NCI-H446 (cell line): ENCODE results near the gene PRPF6.
A peak's percentile ranks its signal among the peaks of the same experiment; 100 is the strongest.
"Not testable (repeated sequence)": the region's sequence is repeated elsewhere in the genome, so short reads cannot be mapped to it uniquely, and the experiment has no call there.

Experiments used
- DNase-seq, 2 experiments: peaks; one replicate each; lab custom pipeline; 2025; lab: John Stamatoyannopoulos, UW

Gene PRPF6

GRCh38 chr20:63960654-63961621 lies 20.0 kb upstream of the PRPF6 start:
- not testable (repeated sequence) for DNase-seq

- no peak for DNase-seq
Measured at GRCh38 chr20:63961664-63962425, 19.1 kb upstream of the PRPF6 start.

GRCh38 chr20:63962426-63963347 lies 18.2 kb upstream of the PRPF6 start:
- DNase-seq, result no peak

- DNase-seq, result no peak
Measured at GRCh38 chr20:63963348-63963741, 17.6 kb upstream of the PRPF6 start.

GRCh38 chr20:63963784-63964301 lies 17.1 kb upstream of the PRPF6 start:
- no peak for DNase-seq

GRCh38 chr20:63964412-63964811 lies 16.5 kb upstream of the PRPF6 start:
- no peak for DNase-seq

- DNase-seq, result no peak
Measured at GRCh38 chr20:63966172-63966943, 14.6 kb upstream of the PRPF6 start.

GRCh38 chr20:63966944-63967322 lies 14.0 kb upstream of the PRPF6 start:
- no peak for DNase-seq

- DNase-seq, result no peak
Measured at GRCh38 chr20:63967330-63968135, 13.4 kb upstream of the PRPF6 start.

GRCh38 chr20:63968136-63968927 lies 12.6 kb upstream of the PRPF6 start:
- no peak for DNase-seq

- no peak for DNase-seq
Measured at GRCh38 chr20:63968928-63969760, 11.8 kb upstream of the PRPF6 start.

GRCh38 chr20:63969838-63970713 lies 10.9 kb upstream of the PRPF6 start, which contains the start of gene ZNF512B:
Gene ZNF512B (minus strand): TSS chr20:63969930. CDS start chr20:63967950, 1,980 bp downstream.
- peak; percentile 28 to 91 for DNase-seq

GRCh38 chr20:63970714-63971431 lies 10.1 kb upstream of the PRPF6 start:
- DNase-seq, result no peak

GRCh38 chr20:63971960-63972311 lies 9.0 kb upstream of the PRPF6 start:
- DNase-seq, result not testable (repeated sequence)

GRCh38 chr20:63972312-63973159 lies 8.4 kb upstream of the PRPF6 start:
- no peak for DNase-seq

- DNase-seq, result no peak
Measured at GRCh38 chr20:63973160-63973479, 7.8 kb upstream of the PRPF6 start.
